M059J (cell line): ENCODE data around the gene AMBN. TPM values are rescaled to one million over a fixed set of nuclear protein-coding genes. Genes with fewer than 3 reads are reported as not detected.
A peak's percentile ranks its signal among the peaks of the same experiment; 100 is the strongest.
"Not testable (repeated sequence)": the region's sequence is repeated elsewhere in the genome, so short reads cannot be mapped to it uniquely, and the experiment has no call there.

Source experiments
- DNase-seq: peaks from one replicate; pipeline ENCODE4 v3.0.0-alpha.2; 2012; ENCODE audit warnings: low read depth
- total RNA-seq: library from RNA; depleted of rRNA; stranded (reverse); fragments of >200 nt; shearing (Covaris generic); gene quantifications from 2 replicates; pipeline ENCODE4 v1.2.3, GENCODE V29; 2014

AMBN gene
- total RNA-seq, 1 experiment from 2014 or later = not detected

DNA sequence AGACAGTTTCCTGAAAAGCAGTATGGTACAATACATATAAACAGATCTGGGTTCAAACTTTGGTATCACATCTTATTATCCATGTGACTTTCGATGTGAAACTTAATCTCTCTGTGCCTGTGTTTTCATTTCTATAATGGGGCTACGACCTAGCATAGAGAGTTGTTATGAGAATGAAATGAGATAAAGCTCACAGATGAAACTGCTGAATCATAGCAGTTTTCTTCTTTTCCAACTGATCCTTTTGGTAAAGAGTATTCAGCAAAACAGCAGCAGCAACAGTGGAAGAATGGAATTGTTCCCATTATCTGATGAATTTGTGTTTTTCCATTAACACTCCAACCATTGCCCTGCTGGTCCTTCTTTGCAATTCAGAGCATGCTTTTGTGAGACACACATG, 16.3 kb downstream of the AMBN start:
- DNase-seq = no peak

DNA sequence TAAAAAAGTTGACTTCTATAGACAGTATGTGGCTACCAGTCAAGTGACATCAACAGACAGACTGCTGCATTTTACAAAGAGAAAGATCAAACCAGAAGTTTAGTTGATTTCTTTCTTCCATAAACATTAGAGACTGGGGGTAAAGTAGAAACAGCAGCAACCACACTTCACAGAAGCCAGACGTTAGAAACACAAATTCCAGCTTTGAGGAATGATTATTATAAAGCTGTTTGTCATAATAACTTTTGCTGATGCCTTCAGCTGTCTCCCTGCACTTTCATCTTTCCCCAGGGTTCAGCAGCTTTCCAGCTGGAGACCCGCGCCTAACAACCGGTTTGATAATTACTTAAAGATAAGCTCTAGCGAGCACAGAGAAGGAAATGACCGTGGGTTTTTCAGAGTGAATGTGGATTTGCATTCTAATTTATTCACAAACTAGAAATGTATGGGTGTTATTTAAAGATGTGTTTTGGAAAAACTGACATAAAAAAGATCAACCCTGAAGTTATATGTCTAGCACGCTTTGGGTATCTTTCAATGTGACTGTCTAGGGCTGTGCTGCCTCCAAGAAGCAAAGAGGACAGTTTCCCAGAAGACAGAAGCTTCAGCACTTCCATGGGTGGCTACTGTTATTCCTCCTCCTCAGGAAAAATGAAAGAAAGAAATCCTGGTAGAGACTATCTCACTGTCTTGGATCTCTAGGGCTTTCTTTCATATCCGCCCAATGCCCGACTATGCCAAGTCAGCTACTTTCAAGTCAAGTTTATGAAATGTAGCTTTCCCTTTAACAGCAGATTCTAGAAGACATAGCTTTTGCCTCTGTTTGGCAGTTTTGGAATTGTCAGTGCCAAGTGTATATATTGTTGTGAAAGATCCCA, 21.5 kb downstream of the AMBN start:
- DNase-seq = peak; percentile 22

DNA sequence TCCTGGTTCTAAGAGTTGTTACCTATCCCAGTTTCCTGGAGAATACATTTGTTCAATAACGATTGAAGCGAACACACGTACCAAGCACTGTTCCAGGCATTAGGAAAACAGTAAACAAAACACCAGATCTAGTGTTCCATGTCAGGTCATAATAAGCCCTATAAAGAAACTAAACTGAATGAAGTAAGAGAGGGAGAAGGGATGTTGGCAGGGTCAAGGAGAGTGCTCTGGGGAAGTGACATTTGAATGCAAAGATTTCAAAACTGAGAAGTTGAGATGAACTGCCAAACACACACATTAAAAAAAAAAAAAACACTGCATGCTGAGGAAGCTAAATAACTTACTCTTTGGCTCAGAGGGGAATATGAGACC, 22.1 kb downstream of the AMBN start:
- no peak for DNase-seq

DNA sequence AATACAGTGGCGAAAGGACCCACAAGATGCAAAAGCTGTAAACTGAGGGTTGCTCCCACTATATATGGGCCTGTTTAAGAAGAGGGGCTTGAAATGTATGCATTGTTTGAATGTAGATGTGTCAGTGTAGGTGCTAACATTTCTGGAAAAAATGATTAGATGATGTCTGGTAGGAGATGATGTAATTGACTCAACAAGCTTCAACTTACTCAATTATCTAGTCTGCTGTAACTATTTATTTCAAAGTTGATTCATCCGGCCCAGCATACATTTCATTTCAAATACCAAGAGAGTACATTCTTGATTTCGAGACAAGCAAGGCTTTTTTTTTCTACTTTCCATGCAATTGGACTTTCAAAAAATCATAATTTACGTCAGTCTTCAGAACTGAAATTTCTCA, 27.2 kb downstream of the AMBN start:
- no peak for DNase-seq

DNA sequence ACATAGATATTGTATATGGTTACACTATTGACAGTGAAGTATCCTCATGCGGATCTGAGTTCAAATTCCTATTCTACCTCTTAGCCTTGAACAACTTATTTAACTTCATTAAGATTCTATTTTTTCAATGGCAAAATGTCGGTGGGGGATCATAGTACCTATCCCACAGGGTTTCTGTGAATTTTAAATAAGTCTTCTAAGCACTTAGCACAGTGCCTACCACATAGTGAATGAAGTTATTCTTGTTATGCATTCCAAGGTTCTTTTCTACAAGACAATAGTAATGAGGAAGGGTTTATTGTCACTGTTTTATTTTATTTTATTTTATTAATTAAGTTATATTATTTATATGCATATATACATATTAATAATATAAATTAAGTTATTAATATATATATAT, 27.7 kb downstream of the AMBN start:
- DNase-seq = no peak

DNA sequence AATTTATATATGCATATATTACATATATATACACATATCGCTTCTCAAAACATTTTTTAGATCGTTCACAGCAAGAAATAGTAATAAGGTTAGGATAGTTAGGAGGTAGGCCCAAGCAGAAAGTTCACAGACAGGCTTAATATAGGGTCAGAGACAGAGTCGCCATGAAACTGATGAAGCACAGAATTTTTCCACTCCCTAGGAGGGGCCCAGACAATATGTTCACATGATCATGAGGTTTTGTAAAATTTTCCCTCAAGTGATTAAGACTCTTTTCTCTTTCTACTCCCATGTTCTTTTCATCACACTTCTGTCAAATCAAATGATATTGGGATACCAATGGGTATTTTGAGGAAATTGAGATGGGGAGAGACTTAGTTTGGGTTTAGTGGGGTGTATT, 31.3 kb downstream of the AMBN start:
- DNase-seq = no peak

DNA sequence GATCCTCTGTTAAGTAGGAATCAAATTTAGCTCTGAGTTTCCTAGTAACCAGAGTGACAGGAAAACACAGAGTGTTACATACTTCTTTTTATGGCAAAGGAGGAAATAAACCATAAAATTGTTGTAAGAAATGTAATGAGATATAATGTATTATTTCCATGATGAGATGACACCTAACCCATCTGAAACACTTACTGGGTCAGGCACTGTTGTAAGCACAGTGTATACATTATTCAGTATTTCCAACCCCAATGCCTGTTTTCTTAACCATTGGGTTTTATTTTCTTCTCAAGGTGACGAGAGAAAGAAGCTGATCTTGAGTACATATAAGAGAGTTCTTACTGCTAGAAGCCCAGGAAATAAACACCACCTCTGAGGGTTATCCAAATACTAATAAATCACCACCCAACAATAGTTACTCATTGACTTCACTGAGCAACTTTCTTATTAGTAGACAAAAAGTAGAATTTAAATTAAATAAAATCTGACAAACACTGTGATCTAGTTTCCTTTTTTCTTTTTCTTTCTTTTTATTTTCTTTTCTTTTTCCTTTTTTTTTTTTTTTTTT, 32.3 kb downstream of the AMBN start:
- DNase-seq = no peak

DNA sequence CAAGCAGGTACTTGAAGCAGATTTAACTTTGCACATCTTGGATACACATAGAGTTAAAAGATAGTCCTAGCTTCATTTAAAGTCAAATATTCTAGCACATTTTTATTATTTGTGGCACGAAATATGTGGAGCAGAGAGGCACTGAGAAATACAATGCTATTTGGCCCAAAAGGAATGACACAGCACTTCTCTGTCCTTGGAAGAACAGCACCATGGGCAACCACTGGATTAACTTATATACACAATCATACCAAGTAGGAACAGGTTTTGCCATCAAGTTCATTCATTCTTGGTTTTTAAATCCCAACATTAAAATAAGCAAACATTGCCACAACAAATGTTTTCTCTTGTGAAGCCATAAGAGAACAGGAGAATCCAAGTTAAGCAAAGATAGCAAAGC, 35.6 kb downstream of the AMBN start:
- DNase-seq = no peak

DNA sequence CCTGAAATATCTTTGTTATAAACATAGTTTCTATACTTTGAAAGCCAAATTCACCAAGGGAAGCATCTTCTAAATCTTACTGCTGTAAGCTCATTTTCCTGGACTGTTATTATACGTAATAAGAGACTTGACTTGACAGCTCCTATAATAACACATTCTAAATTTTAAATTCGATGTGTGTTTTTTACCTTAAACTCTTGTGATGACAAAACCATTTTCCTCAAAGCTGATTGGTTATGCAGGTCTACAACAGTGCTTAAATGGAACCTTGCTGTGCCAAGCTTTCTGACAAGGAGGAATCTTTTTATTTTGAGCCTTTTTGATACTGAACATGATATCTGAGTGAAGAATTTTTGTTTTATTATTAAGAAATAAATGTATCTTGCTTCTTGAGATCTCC, 36.4 kb downstream of the AMBN start, which contains the start of gene ENAM:
TSS of gene ENAM (plus strand) at position 301 of the 400 bp plus-strand sequence. CDS start 757 bp downstream, outside the sequence.
- DNase-seq = no peak

DNA sequence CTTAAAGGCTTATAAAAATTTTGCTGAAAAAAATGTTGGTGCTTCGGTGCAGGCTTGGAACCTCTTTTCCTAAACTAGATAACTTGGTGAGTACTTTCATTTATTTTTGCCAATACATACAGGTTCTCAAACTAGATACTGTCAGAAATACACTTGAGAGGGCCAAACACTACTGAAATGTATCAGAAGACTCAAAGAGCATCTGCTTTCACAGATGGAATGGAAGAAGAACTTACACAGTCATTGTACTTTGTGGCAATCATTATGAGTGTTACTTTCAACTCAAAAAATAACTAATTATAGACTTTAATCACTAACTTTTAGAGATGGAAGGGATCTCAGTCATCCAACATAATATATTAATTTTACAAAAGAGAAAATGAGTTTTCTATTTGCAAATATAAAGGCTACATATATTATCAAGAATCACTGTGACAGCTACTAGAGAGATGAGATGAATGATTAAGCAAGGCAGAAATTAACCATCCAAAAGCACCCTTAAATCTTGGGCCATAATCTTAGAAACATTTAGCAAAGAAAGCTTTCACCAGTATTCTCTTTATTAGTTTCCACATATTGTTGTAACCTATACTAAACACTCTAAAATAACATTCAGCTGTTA, 37.5 kb downstream of the AMBN start:
- DNase-seq = no peak

DNA sequence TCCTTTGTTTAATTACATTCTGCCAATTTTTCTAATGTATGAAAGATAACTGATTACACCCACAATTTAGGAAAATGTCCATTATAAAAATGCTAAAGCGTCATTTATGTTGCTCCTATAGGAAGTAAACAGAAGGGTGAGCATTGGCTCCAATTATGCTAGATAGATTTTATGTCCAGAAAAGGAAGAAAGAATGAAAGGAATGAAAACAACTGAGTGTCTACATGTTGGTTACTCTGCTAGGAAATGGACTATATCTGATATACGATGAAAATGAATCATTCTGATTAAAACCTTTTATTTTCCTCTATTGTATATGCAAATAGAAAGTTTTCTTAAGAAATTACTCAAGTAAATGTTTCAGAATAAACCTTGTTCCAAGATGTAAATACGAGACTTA, 38.1 kb downstream of the AMBN start:
- no peak for DNase-seq

DNA sequence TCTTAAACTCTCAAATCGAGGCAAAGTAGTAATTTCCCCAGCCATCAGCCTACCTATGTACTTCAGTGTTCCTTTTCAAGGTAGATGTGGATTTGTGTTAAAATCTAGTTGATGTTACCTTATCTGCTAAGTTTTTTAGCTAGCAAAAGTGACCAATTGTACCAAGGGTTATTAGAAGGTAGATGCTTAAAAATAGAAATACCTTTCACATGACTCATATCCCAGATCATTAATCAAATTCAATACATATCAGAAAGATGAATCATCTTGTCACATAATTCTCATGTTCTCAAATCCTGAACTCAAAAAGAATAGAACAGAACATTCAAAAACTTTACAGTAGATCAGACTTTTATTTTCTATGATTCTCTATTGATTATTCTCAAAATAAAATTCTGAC, 40.0 kb downstream of the AMBN start:
- DNase-seq = peak; percentile 70

DNA sequence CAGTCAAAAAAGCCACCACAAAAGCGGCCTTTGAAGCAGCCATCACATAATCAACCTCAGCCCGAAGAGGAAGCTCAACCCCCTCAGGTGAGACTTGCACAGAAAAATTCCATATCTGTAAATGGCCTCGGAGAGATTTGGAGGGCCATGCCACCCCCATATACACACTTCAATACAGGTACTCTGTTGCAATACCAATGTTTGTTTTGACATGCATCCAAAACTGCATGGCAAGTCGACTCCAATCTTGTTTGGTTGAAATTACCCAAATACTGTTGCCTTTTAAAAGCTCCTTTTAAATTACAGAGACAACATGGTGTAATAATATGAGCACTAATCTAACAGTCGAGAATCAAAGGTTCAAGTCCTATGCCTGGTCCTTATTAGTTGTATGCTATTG, 42.4 kb downstream of the AMBN start:
- no peak for DNase-seq

DNA sequence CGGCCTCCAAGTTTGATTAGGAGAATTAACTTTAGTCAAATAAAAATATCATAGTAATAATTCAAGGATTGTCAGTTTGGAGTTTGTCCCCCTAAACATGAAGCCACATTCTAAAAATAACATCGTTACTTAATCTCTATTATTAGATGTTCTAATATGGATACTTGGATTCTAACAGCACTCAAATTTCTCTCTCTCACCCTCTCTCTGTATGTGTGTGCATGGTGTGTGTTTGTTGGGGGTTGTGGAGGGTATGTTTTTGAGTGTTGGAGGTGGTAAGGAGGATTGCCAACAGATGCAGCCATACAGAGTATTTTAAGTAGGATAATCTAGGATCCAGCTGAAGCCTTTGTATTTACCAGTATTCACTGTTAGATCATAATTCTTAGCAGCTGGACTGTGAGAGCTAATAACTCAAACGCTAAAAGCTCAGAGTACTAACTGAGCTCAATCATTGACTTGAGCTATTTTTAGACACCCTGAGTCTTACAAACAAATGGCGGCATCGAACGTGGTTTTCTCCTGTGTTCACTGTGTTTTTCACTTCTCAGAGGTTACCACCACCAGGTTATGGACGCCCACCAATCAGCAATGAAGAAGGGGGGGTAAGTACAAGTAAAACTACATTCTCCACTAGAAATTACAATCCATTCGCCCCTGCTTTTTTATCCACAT, 45.3 kb downstream of the AMBN start:
- DNase-seq = no peak

DNA sequence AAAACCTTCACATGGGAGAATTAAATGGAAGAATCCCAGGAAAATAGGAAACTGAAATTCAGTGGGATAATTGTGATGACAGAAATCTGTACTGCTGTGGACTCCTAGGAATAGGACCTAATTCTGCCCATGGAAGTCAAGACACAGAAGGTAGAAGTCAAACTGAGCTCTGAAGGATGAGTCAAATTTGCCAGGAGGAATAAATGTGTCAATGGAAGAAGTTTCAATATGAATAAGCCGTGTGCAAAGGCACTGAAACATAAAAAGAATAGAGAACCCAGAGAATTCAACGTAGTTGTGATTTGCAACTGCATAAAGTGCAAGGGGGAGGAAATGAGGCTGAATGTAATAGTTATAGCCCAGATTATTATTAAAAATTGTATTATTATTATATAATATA, 48.1 kb downstream of the AMBN start:
- no peak for DNase-seq

DNA sequence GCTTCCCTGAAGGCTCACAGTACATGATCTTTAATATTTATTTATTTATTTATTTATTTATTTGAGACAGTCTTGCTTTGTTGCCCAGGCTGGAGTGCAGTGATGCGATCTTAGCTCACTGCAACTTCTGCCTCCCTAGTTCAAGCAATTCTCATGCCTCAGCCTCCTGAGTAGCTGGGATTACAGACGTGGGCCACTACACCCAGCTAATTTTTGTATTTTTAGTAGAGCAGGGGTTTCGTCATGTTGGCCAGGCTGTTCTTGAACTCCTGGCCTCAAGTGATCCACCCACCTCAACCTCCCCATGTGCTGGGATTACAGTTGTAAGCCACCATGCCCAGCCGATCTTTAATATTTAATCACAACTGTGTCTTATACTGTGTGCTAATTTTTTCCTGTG, 58.7 kb downstream of the AMBN start:
- not testable (repeated sequence) for DNase-seq

DNA sequence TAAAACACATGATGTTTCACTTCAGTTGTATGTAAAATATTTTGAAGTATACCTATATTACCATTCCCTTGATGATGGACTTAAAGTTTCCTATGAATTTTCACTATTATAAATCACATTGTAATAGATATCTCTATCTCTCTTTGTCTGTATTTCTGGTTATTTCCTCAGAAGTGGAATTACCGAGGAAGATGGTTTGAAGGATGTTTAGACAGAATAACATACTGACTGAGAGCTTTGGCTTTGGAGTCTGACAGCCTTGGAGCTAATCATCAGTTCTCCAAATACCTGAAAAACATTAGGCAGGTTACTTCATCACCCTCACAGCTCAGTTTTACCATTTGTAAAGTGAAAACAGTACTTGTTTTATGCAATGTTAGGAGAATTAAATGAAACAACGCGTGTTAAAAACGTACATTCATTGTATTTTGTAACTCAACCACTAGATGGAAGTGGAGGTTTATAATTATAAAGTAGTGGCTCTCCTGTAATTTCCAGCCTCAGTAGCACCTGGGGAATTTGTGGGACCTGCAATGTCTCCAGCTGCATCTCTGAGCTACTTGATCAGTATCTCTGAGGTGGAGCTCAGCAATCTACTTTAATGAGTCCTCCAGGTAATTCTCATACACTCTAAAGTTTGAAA, 59.9 kb downstream of the AMBN start:
- peak; percentile 38 for DNase-seq

DNA sequence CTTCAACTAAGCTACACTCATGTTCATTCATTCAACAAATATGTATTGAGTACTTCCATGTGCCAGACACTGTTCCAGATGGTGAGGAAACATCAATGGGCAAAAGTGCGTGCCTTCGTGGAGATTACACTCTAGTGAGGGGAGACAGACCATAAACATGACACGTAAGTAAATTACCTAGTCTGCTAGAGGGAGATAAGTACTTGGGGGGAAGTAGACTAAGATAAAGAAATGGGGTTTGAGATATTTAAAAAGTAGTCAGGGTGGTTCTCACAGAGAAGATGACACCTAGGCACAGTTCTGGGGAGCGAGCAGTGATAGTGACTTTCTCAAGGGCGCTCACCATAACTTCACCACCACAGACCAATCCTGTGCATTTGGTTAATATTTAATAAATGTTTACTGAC, 62.6 kb downstream of the AMBN start:
- no peak for DNase-seq
